HG02970 (cell line): Measurements from ENCODE around the gene FTO.

Experiments
- ATAC-seq: cut with Tn5 transposase; IDR thresholded peaks from one replicate; pipeline ENCODE4 v1.9.1; 2021; ENCODE audit warnings: mild to moderate bottlenecking, moderate library complexity, moderate number of reproducible peaks; ENCODE audit not compliant: unreplicated experiment, low FRiP score

FTO gene

DNA sequence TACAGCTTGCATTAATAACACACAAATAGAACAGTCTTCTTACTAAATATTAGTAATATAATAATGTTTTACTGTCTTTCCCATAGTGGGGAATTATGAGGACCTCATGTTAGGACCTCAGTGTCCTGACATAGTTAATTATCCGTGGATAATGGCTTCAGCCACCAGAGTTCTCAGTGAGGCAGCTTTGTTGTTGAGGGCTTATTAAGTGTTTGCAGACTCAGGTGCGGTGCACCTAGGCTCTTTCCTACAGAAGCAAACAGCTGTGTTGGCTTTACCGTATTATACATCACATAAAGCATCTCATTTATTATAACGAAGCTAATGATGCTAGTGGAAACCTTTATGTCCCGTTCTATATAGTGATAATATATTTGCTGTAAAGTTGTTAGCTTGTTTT, 246.7 kb downstream of the FTO start:
- ATAC-seq: no peak

DNA sequence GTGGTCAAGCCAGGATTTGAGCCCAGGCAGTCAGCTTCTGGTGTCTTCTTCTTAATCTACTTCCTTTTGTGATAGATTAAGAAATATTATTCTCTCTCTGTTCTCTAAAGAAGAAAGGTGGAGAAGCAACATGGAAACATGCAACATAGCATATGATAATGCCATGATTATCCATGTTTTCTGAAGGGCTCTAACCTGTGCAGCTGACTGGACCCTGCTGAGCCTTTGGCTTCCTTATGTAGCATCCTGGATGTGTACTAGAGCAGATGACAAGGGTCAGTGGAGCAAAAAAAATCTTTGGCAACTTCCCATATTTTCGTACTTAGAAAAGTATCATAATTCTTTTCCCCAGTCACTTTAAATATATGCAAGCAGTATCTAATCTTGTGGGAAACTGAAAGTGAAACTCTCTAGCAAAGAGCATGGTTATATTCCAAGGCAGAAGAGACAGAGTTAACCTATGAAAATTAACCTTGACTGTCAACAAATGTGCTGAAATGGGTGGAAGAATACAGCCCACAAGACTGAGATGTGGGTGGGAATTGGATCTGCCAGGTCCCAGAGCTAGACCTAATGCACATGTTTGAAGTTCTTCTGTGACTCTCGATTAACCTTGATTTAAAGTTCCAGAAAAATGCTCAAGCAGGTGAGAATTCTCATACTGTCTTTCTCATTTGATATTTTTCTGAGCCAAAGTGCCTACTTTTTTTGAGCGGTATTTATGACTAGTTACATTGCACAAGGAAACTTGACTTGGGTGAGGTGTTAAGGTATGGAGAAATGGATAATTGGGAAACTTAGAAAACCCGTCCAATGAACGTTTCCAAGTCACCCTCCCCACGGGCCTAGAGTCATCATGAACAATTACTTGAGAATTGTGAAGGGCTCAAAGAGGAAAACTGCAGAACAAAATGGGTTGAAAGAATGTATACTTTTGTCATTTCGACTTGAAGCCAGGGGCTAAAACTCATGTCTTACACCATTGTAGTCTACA, 248.6 kb downstream of the FTO start:
- no peak for ATAC-seq

DNA sequence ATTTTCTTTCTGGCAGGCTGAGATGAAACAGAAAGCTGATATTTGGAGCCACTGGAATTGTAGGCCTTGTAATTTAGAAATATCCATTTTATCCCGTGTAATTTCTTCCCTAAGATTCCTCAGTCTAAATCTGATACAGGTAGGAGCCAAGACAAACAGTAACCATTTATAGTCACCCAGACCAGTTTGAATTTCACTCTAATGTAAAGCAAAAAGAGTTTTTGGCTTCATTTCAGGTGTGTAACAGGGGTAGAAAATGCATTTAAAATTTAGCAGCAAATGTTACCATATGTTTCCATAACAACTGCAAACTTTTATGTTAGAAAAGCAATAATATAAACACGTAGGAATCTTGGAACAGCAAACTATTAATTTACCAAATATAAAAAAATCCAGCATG, 249.4 kb downstream of the FTO start:
- ATAC-seq: no peak

DNA sequence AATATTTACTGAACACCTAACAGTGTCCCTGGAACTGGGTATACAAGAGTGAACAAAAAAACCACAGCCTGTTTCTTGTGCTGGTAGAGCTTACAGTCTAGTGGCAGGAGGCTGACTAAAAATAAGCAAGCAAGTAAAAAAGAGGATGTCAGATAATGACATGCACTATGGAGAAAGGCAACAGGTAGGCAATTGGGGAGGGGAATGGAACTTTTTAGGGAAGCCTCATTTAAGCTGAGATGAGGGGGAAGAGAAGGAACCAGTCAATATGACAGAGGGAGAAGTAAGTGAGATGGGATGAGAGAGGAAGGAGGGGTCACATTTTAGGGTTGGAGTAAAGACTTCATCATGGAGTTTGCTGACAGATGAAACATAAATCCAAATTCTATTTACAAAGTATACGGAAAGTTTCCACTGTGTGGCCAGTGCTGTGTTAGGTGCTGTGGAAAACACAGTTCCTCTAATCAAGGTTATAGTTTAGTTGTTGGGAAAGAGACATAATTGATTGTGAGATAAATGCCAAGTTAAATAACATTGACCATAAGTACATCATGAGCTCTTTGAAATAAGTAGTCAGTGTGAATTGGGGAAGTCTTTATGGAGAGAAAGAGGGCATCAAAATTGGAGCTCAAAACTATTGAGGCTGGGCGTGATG, 251.4 kb downstream of the FTO start:
- ATAC-seq: no peak

DNA sequence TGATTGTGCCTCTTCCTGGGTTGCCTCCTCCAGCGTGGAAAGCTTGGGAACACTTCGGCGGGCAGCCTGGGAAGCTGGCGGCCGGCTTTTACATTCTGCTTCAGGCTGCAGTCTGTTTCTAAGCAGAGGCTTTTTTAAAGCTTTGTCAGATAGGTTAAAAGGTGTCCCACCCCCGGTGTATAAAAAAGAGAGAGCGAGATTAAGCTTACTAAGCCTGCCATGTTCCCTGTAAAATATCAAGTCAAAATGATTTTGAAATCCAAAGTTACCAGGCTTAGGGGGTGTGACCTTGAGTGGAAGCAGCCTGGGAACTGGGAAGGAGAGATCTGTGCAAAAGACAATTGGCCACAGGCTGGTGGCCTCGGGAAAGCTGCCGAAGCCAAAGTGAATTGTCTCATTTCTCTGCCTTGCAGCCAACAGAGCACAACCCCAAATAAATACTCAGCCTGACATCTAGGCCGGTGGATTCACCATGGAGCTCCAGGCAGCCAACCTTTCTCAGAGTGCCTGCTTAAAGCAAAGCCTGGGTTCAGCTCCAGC, 254.5 kb downstream of the FTO start:
- ATAC-seq: no peak

DNA sequence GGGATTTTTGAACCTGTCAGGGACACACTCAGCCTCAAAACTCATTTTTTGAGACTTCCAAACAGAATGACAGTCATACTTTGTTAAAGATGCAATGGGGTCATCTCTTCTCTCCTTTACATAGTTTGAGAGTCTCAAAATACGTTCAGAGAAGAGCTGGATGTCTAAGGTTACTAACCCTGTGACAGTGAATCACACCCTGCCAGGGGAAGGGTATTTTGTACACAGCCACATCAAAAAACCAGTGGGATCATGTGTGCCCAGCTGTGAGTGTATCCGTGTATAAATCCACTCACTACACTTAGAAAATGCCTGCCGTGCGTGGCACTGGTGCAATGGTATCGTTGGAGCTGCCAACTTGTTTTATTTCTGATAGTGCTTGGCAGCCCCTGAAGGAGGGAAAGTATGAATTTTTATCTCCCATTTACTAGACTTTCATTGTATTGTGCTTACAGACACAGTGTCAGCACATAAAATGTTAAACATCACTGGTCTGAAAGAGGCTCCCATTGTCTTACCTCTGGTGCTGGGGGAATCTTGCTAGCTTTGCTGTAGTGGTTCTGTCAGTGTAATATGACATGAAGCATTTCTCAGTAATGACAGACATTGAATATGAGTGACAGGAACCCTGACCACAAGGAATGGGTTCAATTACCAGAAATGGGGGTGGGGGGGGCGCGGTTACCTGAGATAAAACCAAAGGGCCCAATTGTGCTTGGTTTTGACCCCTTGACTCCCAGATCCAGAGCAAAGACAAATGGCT, 256.3 kb downstream of the FTO start:
- ATAC-seq: no peak

DNA sequence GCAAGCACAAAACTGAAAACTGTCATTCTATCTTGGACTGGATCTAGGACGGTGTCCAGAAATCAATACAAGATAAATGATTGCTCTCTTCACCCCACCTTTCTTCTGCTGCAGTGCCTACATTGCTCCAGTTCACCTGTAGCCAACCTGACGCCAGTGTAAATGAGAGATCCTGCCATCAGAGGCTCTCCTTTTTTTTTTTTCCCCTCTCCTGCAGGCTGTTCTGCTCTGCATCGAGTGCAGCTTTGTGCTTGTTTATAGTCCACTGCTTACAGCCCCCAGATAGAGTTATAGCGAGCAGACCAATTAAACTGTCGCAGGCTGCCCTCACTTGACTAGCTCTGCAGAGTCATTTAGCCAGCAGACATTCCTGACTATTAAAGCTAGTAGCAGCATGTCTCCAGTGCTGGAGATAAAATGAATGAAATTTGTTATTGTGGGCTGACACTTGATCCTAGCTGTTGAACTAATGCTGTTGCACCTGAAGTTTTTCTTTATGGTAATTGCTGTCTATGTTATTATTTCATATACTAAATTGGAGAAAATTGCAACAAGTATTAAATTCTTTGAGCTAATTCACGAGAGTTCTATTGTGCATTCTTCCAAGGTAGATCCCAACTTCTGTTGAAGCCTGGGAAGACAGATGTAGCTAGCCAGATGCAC, 257.1 kb downstream of the FTO start:
- ATAC-seq: no peak

DNA sequence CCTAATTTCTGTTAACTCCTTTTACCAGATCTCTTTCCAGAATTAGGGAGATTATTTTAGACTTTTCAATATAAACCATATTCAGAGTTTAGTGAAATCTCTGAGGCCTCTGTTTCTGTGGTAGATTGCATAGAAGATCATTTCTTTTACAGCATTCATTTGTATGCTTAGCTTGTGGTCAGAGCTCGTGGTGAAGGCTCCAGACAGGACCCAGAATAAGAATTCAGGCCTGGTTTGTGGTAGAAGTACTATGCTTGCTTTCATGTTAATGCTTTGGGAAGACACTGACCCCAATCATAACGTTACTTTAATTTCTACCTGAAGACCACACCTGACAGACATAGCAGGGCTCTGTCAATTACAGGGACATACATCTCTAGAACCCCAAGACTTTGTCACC, 258.1 kb downstream of the FTO start:
- ATAC-seq: no peak

DNA sequence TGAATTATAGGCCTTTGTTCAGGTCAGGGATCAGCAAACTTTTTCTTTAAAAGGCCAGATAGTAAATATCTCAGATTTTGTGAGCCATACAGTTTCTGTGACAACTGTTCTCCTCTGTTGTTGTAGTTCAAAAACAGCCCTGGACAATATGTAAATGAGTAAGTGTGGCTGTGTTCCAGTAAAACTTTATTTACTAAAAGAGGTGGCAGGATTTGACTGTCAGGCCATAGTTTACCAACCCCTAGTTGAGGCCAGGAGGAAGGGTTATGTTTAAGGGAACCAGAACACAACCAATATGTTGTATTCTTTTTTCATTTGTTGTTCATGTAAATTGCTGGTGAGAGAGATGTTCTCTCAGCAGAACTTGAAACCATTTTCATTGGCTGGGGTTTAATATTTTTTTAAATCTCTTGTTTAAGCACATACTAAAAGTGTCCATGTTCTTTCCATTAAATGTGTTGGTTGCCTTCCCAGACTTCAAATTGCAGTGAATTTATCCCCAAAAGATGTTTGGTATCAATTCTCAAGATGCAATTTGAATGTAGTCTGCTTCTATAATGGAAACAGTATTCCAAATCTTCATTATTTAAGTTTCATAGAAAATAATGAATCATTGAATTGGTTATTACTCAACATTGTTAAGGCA, 260.3 kb downstream of the FTO start:
- no peak for ATAC-seq

DNA sequence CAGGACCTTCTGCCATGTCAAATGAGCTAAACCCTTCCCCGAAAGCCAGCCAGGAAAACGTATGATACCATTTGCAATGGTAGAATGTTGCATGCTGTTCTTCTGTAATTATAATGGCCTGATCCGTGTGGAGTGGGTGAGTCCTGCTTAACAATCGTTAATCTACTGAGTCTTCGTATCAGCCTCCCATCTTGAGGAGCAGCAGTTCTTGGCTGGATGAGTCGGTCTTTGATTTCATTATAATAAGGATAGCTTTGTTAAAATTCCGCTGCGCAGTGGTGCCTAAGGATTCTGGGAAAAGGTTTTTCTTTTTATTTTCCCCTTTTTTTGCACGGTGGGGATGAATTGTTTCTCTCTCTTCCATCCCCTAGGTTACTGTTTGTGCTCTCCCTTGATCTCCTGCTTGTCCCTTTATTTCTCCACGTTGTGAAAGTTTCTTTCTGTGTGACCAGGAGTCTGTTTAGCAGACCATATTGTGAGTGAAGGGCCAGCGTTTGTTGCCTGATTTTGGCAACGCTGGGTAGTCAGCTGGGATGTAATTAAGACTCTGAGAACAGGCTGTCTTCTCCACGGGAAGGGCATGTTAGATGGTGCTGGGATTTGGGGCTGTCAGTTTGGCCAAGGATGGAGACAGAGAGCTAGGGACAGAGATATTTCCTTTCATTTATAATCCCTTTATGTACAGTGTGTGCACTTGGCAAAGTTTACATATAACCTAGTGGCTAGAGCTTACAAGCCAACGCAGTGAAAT, 263.0 kb downstream of the FTO start:
- no peak for ATAC-seq

DNA sequence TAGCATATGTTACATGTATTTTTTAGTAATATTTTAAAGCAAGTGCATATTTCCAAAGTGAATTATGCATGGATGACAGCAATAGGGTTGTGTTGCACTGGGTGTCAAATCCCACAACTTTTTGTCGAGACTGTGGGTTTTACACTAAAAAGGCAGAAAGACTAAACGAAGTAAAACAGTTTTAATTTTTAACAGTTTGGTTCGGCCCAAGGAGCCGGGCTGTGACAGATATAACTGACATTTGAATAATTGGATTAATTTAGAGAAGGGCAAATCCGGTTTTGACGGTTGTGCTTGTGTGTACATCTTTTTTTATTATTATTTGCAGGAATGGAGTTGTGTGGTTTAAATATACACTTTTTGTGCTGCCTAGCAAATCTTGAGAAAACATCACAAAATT, 263.6 kb downstream of the FTO start:
- ATAC-seq: no peak

DNA sequence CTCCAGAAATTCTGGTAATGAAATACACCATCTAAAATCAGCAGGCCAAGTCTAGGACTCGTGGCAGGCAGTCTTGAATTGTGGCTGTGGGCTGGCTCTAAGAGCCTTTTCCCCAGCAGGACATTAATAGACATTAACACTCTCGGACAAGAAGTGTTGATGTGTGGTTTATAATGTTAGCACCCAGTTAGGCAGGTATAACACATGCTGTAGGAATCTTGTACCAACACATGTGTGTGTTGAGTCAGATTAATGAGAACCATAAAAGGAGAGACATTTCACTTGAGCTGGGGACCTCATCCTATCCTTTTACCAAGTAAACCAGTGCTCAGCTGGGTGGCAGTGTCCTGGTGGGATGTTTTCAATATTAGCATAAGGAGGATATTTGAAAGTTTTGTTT, 264.5 kb downstream of the FTO start:
- no peak for ATAC-seq

DNA sequence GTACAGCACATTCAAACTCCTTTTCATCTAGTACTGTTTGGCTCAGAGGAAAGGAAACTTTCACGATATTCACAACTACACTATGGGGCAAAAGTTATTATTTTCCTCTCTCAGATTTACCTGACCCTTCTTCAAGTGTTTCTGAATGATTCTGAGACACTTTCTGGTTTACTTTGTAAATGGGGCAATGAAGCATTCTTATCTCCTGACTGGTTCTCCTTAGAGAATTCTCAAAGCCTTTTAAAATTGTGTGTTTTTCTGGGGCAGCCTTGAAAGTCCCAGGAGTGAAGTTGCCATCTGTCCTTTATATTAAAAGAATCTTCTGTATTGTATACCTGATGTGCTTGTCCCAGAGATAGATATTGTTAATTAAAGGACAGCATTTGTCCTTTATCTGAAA, 264.9 kb downstream of the FTO start:
- ATAC-seq: no peak

DNA sequence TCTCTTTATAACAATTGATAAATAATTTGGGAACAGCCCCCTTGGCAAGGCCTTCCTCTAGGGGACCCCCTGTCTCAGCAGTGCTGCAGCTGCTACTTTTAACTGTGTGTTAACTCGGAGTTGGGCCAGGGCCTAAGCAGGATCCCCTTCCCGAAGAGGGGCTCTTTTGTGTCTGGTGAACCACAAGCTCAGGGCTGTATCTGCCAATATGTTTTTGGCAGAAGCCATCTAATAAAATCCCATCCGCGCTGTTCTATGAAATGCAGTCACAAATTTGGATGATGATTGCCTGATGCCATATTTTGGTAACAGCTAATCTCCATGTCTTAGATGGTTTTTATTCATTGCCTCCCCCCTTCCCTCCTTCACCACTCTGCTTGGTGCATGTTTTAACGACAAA, 267.7 kb downstream of the FTO start:
- ATAC-seq: no peak

DNA sequence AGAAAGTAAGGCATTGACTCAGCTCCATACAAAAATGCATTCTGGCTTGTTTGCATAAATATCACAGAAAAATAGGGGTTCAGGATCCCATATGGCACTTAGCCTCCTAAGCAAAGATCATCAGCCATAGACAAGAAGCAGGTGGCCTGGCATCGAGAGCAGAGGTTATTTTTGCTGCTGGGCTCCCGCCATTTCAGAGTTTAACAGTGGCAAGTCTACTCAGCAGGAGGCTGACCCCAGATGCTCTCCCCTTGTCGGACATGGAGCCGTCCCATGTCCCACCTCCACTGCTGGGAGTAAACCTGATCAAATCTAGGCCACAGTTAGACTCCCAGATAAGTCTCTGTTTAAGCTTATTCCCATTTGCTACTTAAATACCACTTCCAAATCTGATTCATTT, 269.1 kb downstream of the FTO start:
- no peak for ATAC-seq

DNA sequence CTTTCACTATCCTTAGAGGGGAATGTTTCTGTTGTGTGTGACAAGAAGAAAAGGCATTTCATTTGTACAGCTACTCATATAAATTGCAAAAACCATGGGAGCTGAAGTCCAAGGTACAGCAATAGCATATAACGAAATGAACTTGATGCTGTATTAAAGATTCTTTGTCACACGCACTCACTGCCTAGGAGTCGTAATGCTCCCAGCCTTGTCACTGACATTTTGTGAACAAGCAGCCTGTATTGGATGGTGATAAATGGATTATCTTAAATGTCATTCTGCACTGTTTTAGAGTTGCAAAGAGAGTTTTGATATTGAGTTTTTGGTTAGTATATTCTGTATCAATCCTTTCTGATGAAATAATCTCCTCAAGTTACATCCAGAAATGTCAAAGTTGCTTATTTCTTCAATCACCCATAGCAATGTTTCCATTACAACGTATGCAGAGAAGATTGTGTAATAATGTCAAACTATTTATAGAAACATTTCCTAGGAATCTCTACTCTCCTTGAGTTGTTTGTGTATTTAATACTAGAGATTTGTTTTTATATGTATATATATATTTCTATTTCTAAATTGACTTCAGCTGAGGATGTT, 270.6 kb downstream of the FTO start:
- ATAC-seq: no peak

DNA sequence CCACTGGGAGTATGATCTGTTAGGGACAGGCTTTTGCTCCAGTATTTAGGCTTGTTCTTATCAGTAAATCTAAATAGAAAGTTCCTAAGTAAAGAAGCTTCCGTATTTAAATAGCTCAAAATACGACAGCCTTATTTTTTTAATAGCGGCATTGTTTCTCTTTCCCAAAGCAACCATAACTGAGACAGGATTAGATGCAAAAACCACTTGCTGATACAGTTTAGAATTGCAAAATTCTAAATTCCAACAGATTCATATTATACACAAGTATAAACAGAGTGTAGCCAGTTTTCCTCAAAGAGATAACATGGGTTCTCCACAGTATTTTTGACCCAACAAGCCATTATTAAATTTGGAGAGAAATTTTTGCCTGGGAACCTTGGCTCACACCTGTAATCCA, 276.7 kb downstream of the FTO start:
- no peak for ATAC-seq

DNA sequence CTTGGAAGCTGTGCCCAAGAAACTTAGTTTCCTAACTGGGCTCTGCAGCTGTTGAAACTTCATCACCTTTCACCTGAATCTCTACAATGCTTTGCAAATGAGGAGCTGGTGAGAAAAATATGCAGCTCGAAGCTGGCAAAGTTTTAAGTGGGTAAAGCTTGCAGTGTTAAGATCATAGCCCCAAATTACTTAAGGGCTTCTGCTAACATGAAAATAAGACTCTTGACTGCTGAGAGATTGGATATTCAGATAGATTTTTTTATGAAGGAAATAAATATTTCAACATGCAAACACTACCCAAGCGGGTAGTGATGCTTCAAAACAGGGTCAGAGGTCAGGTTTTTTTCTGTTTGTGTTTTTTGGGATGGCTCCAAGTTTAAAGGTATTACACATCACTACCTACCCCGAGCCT, 278.7 kb downstream of the FTO start:
- ATAC-seq: no peak

DNA sequence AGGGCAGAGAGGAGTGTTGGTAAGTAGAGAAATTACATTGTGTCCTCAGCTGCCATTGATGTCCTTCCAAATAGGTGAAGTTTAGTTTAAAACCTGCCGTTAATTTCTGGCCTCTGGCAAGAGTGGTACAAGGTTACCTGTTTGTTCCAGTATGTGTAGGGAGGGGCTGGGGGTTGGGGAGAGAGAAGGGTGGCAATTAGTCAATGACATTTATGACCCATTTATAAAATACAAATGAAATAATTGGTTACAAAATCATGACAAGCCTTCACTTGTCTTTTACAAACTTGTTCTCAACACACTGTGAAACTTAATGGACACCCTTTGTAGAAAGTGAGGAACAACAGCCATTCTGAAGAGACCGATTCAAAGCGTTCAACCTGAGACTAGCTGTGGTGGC, 281.0 kb downstream of the FTO start:
- ATAC-seq: no peak
